Measurements from ENCODE around the gene APOBEC4. TPM values are rescaled to one million over a fixed set of nuclear protein-coding genes. Genes with fewer than 3 reads are reported as not detected.

Gene APOBEC4
- total RNA-seq, 1 experiment from 2014 or later: not detected

GRCh38 chr1:183633676-183634343 is 19.3 kb downstream of the APOBEC4 start:
- no peaks in the 10 kb centered on the region for H3K9me3 ChIP-seq (ENCODE audit: control insufficient read depth in 1 of 2, insufficient read depth in 1 of 2, low read depth in 1 of 2, low read length in 2 of 2)
- H3K27ac ChIP-seq (ENCODE audit: low read depth, low read length): no peak overlapping the region
- H3K79me2 ChIP-seq (ENCODE audit: insufficient read depth, low read length): peaks cover 36% of the 10 kb centered on the region
- H3K4me1 ChIP-seq (ENCODE audit: control insufficient read depth in 1 of 2, insufficient read depth in 2 of 2, low read length in 2 of 2): peaks cover 6 to 22% of the 10 kb centered on the region in 2 experiments; a peak in 3 of 4 replicates
- peak; percentile 63 for DNase-seq (ENCODE audit: low read depth, low spot score)
- POLR2A ChIA-PET: interaction anchor here (0.6 kb wide), 1 partner anchor 745 kb away, joined by 3 read pairs; no protein-coding TSS in a partner anchor
- peak overlapping the region in 1 of 2 experiments; percentile 81; a peak in 2 of 4 replicates for H3K4me3 ChIP-seq (replicated peaks in 1 of 2; ENCODE audit: low read depth in 1 of 2, low read length in 2 of 2)
- BruUV-seq (replicated peaks): no TSS peak
- H3K36me3 ChIP-seq (ENCODE audit: control insufficient read depth in 1 of 2, insufficient read depth in 2 of 2, low read length in 2 of 2): peaks cover 21 to 24% of the 10 kb centered on the region in 2 experiments; a peak in 3 of 4 replicates
- H3K9me2 ChIP-seq (ENCODE audit: insufficient read depth): no peaks in the 10 kb centered on the region
- H3K4me2 ChIP-seq (ENCODE audit: low read length): peak overlapping the region; percentile 91
- no peak overlapping the region for H2AFZ ChIP-seq (ENCODE audit: low read depth, low read length, poor library complexity, severe bottlenecking)
- H3K27me3 ChIP-seq (ENCODE audit: insufficient read depth, low read length): no peaks in the 10 kb centered on the region
- 0 out of 2 replicates have a peak, but pooled peaks have one; percentile 15 for TF ChIP-seq SP1 (IDR thresholded peaks at IDR 0.05; ENCODE audit: low read depth)
- no peak for TF ChIP-seq TCF7L2 (IDR thresholded peaks at IDR 0.05; ENCODE audit: borderline replicate concordance, extremely low read depth, insufficient read depth, insufficient read length)
- TF ChIP-seq RAD21 (IDR thresholded peaks at IDR 0.05; ENCODE audit: low read depth): peak; percentile 34; the same call in 1 of the 2 replicates
- TF ChIP-seq ZNF274 (IDR thresholded peaks at IDR 0.05; ENCODE audit: low read depth, low read length): no peak
- TF ChIP-seq, protein P1, sequence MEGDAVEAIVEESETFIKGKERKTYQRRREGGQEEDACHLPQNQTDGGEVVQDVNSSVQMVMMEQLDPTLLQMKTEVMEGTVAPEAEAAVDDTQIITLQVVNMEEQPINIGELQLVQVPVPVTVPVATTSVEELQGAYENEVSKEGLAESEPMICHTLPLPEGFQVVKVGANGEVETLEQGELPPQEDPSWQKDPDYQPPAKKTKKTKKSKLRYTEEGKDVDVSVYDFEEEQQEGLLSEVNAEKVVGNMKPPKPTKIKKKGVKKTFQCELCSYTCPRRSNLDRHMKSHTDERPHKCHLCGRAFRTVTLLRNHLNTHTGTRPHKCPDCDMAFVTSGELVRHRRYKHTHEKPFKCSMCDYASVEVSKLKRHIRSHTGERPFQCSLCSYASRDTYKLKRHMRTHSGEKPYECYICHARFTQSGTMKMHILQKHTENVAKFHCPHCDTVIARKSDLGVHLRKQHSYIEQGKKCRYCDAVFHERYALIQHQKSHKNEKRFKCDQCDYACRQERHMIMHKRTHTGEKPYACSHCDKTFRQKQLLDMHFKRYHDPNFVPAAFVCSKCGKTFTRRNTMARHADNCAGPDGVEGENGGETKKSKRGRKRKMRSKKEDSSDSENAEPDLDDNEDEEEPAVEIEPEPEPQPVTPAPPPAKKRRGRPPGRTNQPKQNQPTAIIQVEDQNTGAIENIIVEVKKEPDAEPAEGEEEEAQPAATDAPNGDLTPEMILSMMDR (IDR thresholded peaks at IDR 0.05 in 2 of 3, conservative IDR thresholded peaks at IDR 0.05 in 1 of 3; ENCODE audit: borderline replicate concordance in 1 of 3, insufficient read depth in 1 of 3, low read depth in 2 of 3, low read length in 2 of 3): peak; percentile 60 to 75 (median 68)
- no peak for TF ChIP-seq EZH2 (IDR thresholded peaks at IDR 0.05)
- TF ChIP-seq REST (IDR thresholded peaks at IDR 0.05; ENCODE audit: low read depth): no peak
- no peak for TF ChIP-seq POLR2AphosphoS5 (IDR thresholded peaks at IDR 0.05; ENCODE audit: low read depth, low read length)
- no peak for TF ChIP-seq ZBTB33 (IDR thresholded peaks at IDR 0.05; ENCODE audit: extremely low read depth, insufficient replicate concordance, low read length)
- TF ChIP-seq ELF1 (IDR thresholded peaks at IDR 0.05; ENCODE audit: borderline replicate concordance, low read depth): no peak
- no peak for TF ChIP-seq ZFX (IDR thresholded peaks at IDR 0.05)
- no peak for TF ChIP-seq SIN3A (IDR thresholded peaks at IDR 0.05; ENCODE audit: low read depth)
- TF ChIP-seq FOSL1 (IDR thresholded peaks at IDR 0.05; ENCODE audit: low read depth): no peak
- peak; percentile 93 for TF ChIP-seq SRF (IDR thresholded peaks at IDR 0.05; ENCODE audit: low read depth)
- TF ChIP-seq EGR1 (IDR thresholded peaks at IDR 0.05; ENCODE audit: low read depth): no peak
- TF ChIP-seq CBX3 (IDR thresholded peaks at IDR 0.05; ENCODE audit: low read depth): no peak
- RAD21 ChIA-PET (ENCODE audit: low non-redundant PET in 1 of 2, low total read pairs in 2 of 2, uncharacterized antibody in 2 of 2, unreplicated experiment in 2 of 2): no interaction called here
- ATAC-seq: peak; percentile 18; the same call in 1 of the 2 replicates
- intact Hi-C loops (cut with micrococcal nuclease): no loop called here
- peaks cover 6% of the 10 kb centered on the region; the same call in 1 of the 2 replicates for H4K20me1 ChIP-seq (ENCODE audit: insufficient read depth)
- H3K9ac ChIP-seq (ENCODE audit: low read length): no peak overlapping the region
- CTCF ChIA-PET: interaction anchor here (0.8 to 1.7 kb wide), 8 partner anchors 8 to 352 kb away, joined by 3 to 7 read pairs (median 4); no protein-coding TSS in a partner anchor
